ENCODE results near the gene AATF. TPM values are rescaled to one million over a fixed set of nuclear protein-coding genes. Genes with fewer than 3 reads are reported as not detected.

AATF gene
- total RNA-seq, 1 experiment from 2014 or later, result 186 TPM

DNA sequence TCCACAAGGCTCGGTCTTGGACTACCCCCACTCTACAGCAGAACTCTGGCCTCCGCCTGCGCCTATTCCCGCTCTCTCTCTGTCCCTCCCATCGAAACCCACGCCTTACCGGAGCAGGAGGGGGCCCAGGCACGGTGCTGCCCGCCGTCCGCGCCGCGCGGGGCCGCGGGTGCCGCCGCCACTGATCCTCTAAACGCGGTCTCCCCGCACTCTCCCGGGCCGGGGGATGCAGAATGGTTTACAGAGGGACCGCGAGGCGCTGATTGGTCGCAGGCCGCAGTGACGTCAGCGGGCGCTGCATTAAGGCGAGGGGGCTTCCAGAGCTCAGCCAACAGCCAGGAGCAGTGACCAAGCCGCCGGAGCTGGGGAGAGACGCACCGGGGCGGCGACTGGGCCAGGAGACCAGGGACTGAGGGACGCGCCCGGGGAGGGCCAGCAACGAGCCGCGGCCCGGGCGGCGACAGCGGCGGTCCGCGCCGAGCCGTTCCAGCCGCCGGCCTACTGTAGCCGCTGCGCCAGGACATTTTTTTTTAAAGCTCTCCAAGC, 12.2 kb upstream of the AATF start:
- peaks cover 18% of the 10 kb centered on the region for H3K36me3 Mint-ChIP-seq (ENCODE audit: insufficient read depth, unreplicated experiment)
- DNase-seq, result no peak
- no peaks in the 10 kb centered on the region for H3K9me3 Mint-ChIP-seq (ENCODE audit: low read depth, unreplicated experiment)
- CTCF ChIA-PET, result no interaction called here
- intact Hi-C loops (cut with micrococcal nuclease; ENCODE audit: unreplicated experiment), result no loop called here
- peak overlapping the region; percentile 74 for H3K4me3 Mint-ChIP-seq (ENCODE audit: low read depth, unreplicated experiment)
- peaks cover 56% of the 10 kb centered on the region for H3K4me1 Mint-ChIP-seq (ENCODE audit: low read depth, unreplicated experiment)
- no TSS peak for BruUV-seq (replicated peaks)
- no peak overlapping the region for H3K27ac Mint-ChIP-seq (ENCODE audit: unreplicated experiment)
- peaks cover 100% of the 10 kb centered on the region for H3K27me3 Mint-ChIP-seq (ENCODE audit: unreplicated experiment)
- TF ChIP-seq, protein P1, sequence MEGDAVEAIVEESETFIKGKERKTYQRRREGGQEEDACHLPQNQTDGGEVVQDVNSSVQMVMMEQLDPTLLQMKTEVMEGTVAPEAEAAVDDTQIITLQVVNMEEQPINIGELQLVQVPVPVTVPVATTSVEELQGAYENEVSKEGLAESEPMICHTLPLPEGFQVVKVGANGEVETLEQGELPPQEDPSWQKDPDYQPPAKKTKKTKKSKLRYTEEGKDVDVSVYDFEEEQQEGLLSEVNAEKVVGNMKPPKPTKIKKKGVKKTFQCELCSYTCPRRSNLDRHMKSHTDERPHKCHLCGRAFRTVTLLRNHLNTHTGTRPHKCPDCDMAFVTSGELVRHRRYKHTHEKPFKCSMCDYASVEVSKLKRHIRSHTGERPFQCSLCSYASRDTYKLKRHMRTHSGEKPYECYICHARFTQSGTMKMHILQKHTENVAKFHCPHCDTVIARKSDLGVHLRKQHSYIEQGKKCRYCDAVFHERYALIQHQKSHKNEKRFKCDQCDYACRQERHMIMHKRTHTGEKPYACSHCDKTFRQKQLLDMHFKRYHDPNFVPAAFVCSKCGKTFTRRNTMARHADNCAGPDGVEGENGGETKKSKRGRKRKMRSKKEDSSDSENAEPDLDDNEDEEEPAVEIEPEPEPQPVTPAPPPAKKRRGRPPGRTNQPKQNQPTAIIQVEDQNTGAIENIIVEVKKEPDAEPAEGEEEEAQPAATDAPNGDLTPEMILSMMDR (IDR thresholded peaks at IDR 0.05; ENCODE audit: unreplicated experiment), result no peak

DNA sequence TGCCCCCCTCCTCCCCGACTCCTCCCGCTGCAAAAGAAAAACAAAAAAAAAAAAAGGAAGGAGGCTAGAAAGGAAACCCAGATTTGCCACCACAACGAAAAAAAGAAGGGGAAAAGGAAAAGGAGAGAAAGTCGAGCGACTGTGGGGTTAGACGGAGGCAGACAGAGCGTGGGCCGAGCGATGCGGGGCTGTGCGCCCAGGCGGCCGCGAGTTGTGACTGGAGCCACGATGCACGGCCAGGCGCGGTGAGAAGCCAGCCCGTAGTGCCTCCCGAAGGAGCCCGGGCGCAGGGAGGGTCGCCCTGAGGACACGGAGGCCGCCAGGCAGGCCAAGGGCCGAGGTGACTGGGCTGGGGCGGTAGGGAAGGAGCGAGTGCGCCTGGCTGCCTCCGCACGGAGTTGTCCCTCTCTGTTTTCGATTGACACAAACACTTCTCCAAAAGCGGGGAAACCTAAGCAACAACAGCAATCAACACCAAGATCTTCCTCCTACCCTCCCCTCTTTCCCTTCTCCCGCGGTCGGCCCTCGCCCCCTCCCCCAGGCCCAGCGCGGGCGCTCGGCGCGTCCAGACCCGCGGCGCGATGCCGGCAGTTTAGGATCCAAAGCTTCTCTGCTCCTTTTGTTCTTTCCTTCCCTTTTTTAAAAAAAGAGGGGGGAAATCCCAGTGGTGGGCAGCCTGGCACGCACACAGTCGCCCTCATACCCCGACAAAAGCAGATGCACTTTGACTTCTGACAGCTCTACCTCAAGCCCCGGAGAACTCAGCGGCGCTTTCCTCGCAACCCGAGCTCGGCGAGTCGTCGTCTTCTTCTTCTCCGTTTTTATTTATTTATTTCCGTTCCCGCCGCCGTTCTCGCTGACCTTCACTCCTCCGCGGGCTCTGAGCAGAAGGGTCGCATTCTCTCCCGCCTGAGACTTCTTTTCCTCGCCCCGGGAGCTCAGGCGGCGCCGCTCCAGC, 11.5 kb upstream of the AATF start, which contains the start of gene LHX1:
Gene LHX1 (plus strand): TSS at position 475 of the 958 bp plus-strand sequence. CDS start 723 bp downstream, outside the sequence.
- Mint-ChIP-seq H3K9me3 (ENCODE audit: low read depth, unreplicated experiment) (no peaks in the 10 kb centered on the region), H3K27ac (ENCODE audit: unreplicated experiment) (no peak within 1 kb of the TSS), H3K27me3 (ENCODE audit: unreplicated experiment) (peaks cover 99% of the 10 kb centered on the region), H3K36me3 (ENCODE audit: insufficient read depth, unreplicated experiment) (peaks cover 18% of the 10 kb centered on the region), H3K4me3 (ENCODE audit: low read depth, unreplicated experiment) (peak within 1 kb of the TSS; percentile 74), H3K4me1 (ENCODE audit: low read depth, unreplicated experiment) (peaks cover 51% of the 10 kb centered on the region)
- no peak for DNase-seq
- intact Hi-C loops (cut with micrococcal nuclease; ENCODE audit: unreplicated experiment), result no loop called here
- TF ChIP-seq, protein P1 (IDR thresholded peaks at IDR 0.05; ENCODE audit: unreplicated experiment), result no peak
- no TSS peak for BruUV-seq (replicated peaks)
- CTCF ChIA-PET, result interaction anchor here (0.6 to 1.6 kb wide), 3 partner anchors 12 to 78 kb away, joined by 4 to 6 read pairs (median 6); partner anchors contain the start of gene AATF

DNA sequence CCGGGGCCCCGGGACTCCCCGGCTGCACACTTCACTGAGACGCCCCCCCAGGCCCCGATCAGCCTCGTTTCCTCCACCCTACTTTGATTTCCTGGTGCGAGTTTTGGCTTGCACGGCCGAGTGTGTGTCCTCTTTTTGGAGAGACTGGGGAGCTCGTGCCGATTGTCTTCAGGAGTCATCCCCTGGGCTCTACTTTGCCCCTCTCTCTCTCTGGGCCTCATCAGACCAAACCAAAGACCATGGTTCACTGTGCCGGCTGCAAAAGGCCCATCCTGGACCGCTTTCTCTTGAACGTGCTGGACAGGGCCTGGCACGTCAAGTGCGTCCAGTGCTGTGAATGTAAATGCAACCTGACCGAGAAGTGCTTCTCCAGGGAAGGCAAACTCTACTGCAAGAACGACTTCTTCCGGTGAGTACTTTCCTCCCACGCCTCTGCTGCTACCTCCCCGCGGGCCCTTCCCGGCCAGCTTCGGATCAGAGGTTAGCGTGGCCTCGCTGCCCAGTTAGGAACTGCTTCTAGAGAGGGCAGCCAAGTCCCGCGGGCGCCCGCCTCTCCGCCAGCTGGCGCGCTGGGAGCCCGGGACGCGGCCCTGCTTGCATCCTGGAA, 10.7 kb upstream of the AATF start:
- Mint-ChIP-seq H3K9me3 (ENCODE audit: low read depth, unreplicated experiment) (no peaks in the 10 kb centered on the region), H3K27me3 (ENCODE audit: unreplicated experiment) (peaks cover 91% of the 10 kb centered on the region), H3K4me3 (ENCODE audit: low read depth, unreplicated experiment) (peak overlapping the region; percentile 74), H3K27ac (ENCODE audit: unreplicated experiment) (no peak overlapping the region), H3K36me3 (ENCODE audit: insufficient read depth, unreplicated experiment) (peaks cover 18% of the 10 kb centered on the region), H3K4me1 (ENCODE audit: low read depth, unreplicated experiment) (peaks cover 43% of the 10 kb centered on the region)
- intact Hi-C loops (cut with micrococcal nuclease; ENCODE audit: unreplicated experiment), result no loop called here
- TF ChIP-seq, protein P1 (IDR thresholded peaks at IDR 0.05; ENCODE audit: unreplicated experiment), result no peak
- BruUV-seq (replicated peaks), result no TSS peak
- CTCF ChIA-PET, result interaction anchor here (0.7 to 1.6 kb wide), 3 partner anchors 11 to 14 kb away, joined by 4 to 9 read pairs (median 6); partner anchors contain the start of gene AATF
- DNase-seq, result peak; percentile 58

DNA sequence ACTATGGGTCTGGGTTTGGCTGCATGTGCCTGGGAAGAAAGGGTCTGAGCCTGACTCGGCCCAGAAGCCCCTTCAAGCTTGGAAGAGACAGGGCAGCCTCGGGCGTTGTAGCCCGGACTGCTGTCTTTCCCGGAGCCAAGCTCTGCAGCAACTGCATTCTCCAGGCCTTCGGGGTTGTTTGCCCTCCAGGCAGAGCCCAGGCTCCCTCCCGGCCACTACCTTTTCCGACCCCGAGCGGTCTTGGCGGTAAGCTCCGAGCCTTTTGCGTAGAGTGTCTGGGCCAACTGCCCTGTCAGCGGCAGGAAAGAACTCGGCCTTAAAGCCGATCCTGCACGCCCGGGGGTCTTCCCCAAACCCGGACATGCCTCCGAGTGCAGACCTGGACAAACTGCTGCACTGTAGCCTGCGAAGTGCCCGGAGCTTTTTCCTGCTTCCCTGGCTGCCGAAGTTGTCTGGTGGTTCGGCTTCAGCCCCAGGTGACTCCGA, 10.1 kb upstream of the AATF start:
- TF ChIP-seq, protein P1 (IDR thresholded peaks at IDR 0.05; ENCODE audit: unreplicated experiment), result no peak
- peaks cover 18% of the 10 kb centered on the region for H3K36me3 Mint-ChIP-seq (ENCODE audit: insufficient read depth, unreplicated experiment)
- no peak overlapping the region for H3K27ac Mint-ChIP-seq (ENCODE audit: unreplicated experiment)
- CTCF ChIA-PET, result interaction anchor here (0.7 to 1.6 kb wide), 3 partner anchors 10 to 15 kb away, joined by 4 to 9 read pairs (median 6); partner anchors contain the start of gene AATF
- H3K9me3 Mint-ChIP-seq (ENCODE audit: low read depth, unreplicated experiment), result no peaks in the 10 kb centered on the region
- no peak for DNase-seq
- peak overlapping the region; percentile 74 for H3K4me3 Mint-ChIP-seq (ENCODE audit: low read depth, unreplicated experiment)
- BruUV-seq (replicated peaks), result no TSS peak
- peaks cover 89% of the 10 kb centered on the region for H3K27me3 Mint-ChIP-seq (ENCODE audit: unreplicated experiment)
- intact Hi-C loops (cut with micrococcal nuclease; ENCODE audit: unreplicated experiment), result no loop called here
- peaks cover 38% of the 10 kb centered on the region for H3K4me1 Mint-ChIP-seq (ENCODE audit: low read depth, unreplicated experiment)

Measured in Calu3 (cell line).